ENCODE measurements around the gene PATE1.

GRCh38 chr11:125701018-125701610, 45.0 kb upstream of the PATE1 start:
- TF ChIP-seq CTCF (IDR thresholded peaks at IDR 0.05) (no peak), SIN3A (IDR thresholded peaks at IDR 0.05; ENCODE audit: borderline replicate concordance, insufficient read depth, low read depth, low read length) (no peak), REST (IDR thresholded peaks at IDR 0.05; ENCODE audit: insufficient read depth in 1 of 2, low read depth in 2 of 2, low read length in 1 of 2) (no peak)
